Measurements from ENCODE around the gene APOM. TPM values are rescaled to one million over a fixed set of nuclear protein-coding genes. Genes with fewer than 3 reads are reported as not detected.

Gene APOM
- total and polyA plus RNA-seq, 2 of the 4 experiments (the other 2 are of a cell fraction), result 1.4 to 3.8 TPM

DNA sequence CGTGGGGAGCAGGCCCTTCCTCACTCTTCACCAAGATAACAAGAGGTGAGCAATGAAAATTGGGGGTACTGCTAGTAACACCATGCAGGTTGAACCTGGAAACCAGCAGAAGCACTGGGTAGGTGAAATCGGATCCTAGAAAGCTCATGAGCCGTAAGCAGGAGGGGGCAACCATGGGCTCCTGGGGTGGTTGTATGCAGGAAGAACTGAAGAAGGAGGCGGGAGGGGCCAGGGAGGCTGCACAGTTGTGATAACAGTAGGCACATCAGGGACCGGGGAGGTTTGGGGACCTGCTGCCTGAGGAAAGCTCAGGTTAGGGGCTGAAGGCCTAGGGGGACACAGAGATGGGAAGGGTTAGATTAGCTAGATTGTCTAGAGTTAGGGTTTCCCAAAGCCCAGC is 30.8 kb downstream of the APOM start:
- no peak for ATAC-seq (ENCODE audit: low read depth)
- CTCF ChIA-PET, result no interaction called here
- dilution Hi-C loops (cut with HindIII; ENCODE audit: low sequenced_read_pairs, unreplicated experiment), result no loop called here

More for the DNA sequence above, 30.8 kb downstream of the APOM start:
- peaks cover 5% of the 10 kb centered on the region; the same call in 1 of the 2 replicates for H3K4me1 ChIP-seq (ENCODE audit: control insufficient read depth, insufficient read depth, low read length)
- H2BK120ac ChIP-seq (ENCODE audit: low read depth, low read length), result no peak overlapping the region
- TF ChIP-seq RCOR1 (IDR thresholded peaks at IDR 0.05; ENCODE audit: insufficient replicate concordance, low read length), result no peak
- TF ChIP-seq SMC3 (IDR thresholded peaks at IDR 0.05; ENCODE audit: low read depth, low read length), result no peak
- TF ChIP-seq RFX5 (IDR thresholded peaks at IDR 0.05; ENCODE audit: low read depth, low read length), result no peak
- H4K5ac ChIP-seq (ENCODE audit: low read depth, low read length), result no peak overlapping the region
- no peak overlapping the region for H3K4ac ChIP-seq (ENCODE audit: low read depth, low read length)
- no peak overlapping the region for H2BK15ac ChIP-seq (ENCODE audit: low read depth, low read length)
- no peak overlapping the region for H2AK9ac ChIP-seq (replicated peaks; ENCODE audit: low read depth, low read length, poor library complexity)
- H3K56ac ChIP-seq (ENCODE audit: extremely low read depth, insufficient read depth, low read length), result no peak overlapping the region
- H3K9me3 ChIP-seq (ENCODE audit: control insufficient read depth, insufficient read depth, low read length), result no peaks in the 10 kb centered on the region
- WGBS, 2 experiments (ENCODE audit: extremely low coverage in 2 of 2, insufficient read length in 1 of 2), result 88% methylated on average over 3 of the region's 5 CpGs; no CpG with 5 or more reads in 1 of the 2 experiments
- no peak overlapping the region for H3K18ac ChIP-seq (ENCODE audit: low read depth, low read length)
- no peak overlapping the region for H3K23ac ChIP-seq (ENCODE audit: low read depth, low read length)
- POLR2A ChIA-PET (ENCODE audit: unreplicated experiment), result no interaction called here
- intact Hi-C loops (cut with micrococcal nuclease) (no loop called here), in situ Hi-C loops (cut with MboI; ENCODE audit: low sequenced_read_pairs) (loop anchor here (10.0 kb wide), 2 partner anchors 148 to 258 kb away; partner anchors contain the start of gene CFB)
- DNase-seq, result no peak
- peaks cover 51% of the 10 kb centered on the region for H3K36me3 ChIP-seq (ENCODE audit: control insufficient read depth, insufficient read depth, low read length)
- 0 out of 2 replicates have a peak, but pooled peaks cover 5% of the 10 kb centered on the region for H3K9me1 ChIP-seq (ENCODE audit: insufficient read depth, low read length)
- H3K27me3 ChIP-seq (ENCODE audit: control insufficient read depth, insufficient read depth, low read length), result no peaks in the 10 kb centered on the region
- H4K91ac ChIP-seq (ENCODE audit: insufficient read depth, low read depth, low read length), result no peak overlapping the region
- no peak overlapping the region for H3K9ac ChIP-seq (ENCODE audit: low read depth, low read length)
- H2AFZ ChIP-seq (replicated peaks; ENCODE audit: low read length, poor library complexity), result no peak overlapping the region
- H3K4me2 ChIP-seq (ENCODE audit: low read depth, low read length), result no peak overlapping the region
- H2AK5ac ChIP-seq (ENCODE audit: low read depth, low read length), result no peak overlapping the region
- no TSS peak for BruUV-seq (replicated peaks)
- H3K27ac ChIP-seq (ENCODE audit: insufficient read depth, low read length), result no peak overlapping the region
- no peak overlapping the region for H3K14ac ChIP-seq (replicated peaks; ENCODE audit: low read depth, low read length)
- H4K8ac ChIP-seq (ENCODE audit: low read depth in 2 of 2, low read length in 2 of 2), result no peak overlapping the region
- no peak overlapping the region for H2BK20ac ChIP-seq (ENCODE audit: low read depth, low read length)
- H4K20me1 ChIP-seq (ENCODE audit: insufficient read depth, low read length), result no peaks in the 10 kb centered on the region
- no peaks in the 10 kb centered on the region for H3K79me1 ChIP-seq (ENCODE audit: low read depth in 1 of 2, low read length in 2 of 2)
- no peak overlapping the region for H3K4me3 ChIP-seq (ENCODE audit: insufficient read depth, low read depth, low read length)
- no peak overlapping the region for H2BK5ac ChIP-seq (ENCODE audit: low read depth, low read length, poor library complexity, severe bottlenecking)

Measured in IMR-90 (cell line).